Prostate gland (tissue), 2 donors: ENCODE data around the gene CITED2.

Source experiments
- POLR2A ChIP-seq: fragments of 450-650 bp; IDR thresholded peaks from one replicate; pipeline ENCODE4 v1.6.1; 2016; ENCODE audit warnings: antibody characterized with exemption, mild to moderate bottlenecking
- POLR2AphosphoS5 ChIP-seq: sonication (generic); formaldehyde crosslinking; IDR thresholded peaks from one replicate; pipeline ENCODE4 v1.6.1; 2017; ENCODE audit warnings: antibody characterized with exemption
- TF ChIP-seq, protein P1 (sequence below), 4 experiments: fragments of 200-600 bp in 2 of 4; fragments of 450-650 bp in 2 of 4; sonication (generic) in 2 of 4; IDR thresholded peaks; 1 replicate in 3 of 4; 2 replicates in 1 of 4; pipeline ENCODE4 v1.5.1; 2016 to 2019; ENCODE audit warnings: antibody characterized with exemption in 4 of 4, mild to moderate bottlenecking in 2 of 4, moderate library complexity in 2 of 4

- TF ChIP-seq, protein P1, sequence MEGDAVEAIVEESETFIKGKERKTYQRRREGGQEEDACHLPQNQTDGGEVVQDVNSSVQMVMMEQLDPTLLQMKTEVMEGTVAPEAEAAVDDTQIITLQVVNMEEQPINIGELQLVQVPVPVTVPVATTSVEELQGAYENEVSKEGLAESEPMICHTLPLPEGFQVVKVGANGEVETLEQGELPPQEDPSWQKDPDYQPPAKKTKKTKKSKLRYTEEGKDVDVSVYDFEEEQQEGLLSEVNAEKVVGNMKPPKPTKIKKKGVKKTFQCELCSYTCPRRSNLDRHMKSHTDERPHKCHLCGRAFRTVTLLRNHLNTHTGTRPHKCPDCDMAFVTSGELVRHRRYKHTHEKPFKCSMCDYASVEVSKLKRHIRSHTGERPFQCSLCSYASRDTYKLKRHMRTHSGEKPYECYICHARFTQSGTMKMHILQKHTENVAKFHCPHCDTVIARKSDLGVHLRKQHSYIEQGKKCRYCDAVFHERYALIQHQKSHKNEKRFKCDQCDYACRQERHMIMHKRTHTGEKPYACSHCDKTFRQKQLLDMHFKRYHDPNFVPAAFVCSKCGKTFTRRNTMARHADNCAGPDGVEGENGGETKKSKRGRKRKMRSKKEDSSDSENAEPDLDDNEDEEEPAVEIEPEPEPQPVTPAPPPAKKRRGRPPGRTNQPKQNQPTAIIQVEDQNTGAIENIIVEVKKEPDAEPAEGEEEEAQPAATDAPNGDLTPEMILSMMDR (IDR thresholded peaks at IDR 0.05): no peak
- no peak for TF ChIP-seq POLR2AphosphoS5
- TF ChIP-seq POLR2A: no peak
These were observed 20.3 kb downstream of the CITED2 start for GRCh38 chr6:139354189-139354588.
